ENCODE results near the gene ZNHIT2. TPM values are rescaled to one million over a fixed set of nuclear protein-coding genes. Genes with fewer than 3 reads are reported as not detected.

Gene ZNHIT2
- total and polyA plus RNA-seq, 2 of the 13 experiments (the other 11 are each of a cell fraction or from before 2014, with no cell fraction given) = 1.1 to 6.5 TPM

DNA sequence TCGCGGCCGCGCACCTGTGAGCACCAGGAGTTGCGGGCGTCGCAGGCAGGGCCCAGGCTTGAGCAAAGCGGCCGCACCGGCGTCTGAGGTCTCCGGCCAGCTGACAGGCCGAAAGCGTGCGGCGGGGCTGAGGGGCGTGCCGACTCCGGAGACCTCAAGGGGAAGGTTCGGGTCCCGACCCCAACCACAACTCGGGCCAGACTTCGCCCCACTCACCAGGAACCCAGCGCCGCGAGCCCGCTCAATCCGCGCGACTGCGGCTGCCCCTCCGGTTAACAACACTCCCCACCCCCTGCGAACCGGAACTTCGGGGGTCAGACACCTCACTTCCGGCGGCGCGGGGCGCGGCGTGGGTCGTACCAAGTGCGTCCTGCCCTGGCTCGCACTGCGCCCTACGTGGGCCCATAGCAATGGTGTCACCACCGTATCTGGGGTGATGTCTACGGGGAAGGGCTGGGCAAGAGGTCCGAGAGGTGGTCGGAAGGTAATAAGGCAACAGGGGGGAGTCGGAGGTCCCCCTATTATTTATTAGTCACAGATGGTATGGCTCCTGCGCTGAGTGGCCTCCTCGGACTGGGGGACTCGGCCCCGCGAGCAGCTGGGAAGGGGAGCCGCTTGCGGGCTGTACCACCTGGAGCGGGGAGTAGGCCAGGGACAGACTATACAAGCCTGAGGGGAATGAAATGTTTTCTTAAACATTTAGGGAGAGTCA is 16.9 kb upstream of the ZNHIT2 start, which contains the start of gene SYVN1 (continued):
- TF ChIP-seq, protein P1, sequence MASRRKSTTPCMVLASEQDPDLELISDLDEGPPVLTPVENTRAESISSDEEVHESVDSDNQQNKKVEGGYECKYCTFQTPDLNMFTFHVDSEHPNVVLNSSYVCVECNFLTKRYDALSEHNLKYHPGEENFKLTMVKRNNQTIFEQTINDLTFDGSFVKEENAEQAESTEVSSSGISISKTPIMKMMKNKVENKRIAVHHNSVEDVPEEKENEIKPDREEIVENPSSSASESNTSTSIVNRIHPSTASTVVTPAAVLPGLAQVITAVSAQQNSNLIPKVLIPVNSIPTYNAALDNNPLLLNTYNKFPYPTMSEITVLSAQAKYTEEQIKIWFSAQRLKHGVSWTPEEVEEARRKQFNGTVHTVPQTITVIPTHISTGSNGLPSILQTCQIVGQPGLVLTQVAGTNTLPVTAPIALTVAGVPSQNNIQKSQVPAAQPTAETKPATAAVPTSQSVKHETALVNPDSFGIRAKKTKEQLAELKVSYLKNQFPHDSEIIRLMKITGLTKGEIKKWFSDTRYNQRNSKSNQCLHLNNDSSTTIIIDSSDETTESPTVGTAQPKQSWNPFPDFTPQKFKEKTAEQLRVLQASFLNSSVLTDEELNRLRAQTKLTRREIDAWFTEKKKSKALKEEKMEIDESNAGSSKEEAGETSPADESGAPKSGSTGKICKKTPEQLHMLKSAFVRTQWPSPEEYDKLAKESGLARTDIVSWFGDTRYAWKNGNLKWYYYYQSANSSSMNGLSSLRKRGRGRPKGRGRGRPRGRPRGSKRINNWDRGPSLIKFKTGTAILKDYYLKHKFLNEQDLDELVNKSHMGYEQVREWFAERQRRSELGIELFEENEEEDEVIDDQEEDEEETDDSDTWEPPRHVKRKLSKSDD (CRISPR knock-in tag; IDR thresholded peaks at IDR 0.05; ENCODE audit: low read depth) = peak; percentile 61; the same call in 1 of the 2 replicates
- TF ChIP-seq ZNF292 (CRISPR knock-in tag; IDR thresholded peaks at IDR 0.05; ENCODE audit: borderline replicate concordance, low read depth) (no peak), ZNF570 (CRISPR knock-in tag; IDR thresholded peaks at IDR 0.05; ENCODE audit: borderline replicate concordance) (no peak), ATF5 (CRISPR knock-in tag; IDR thresholded peaks at IDR 0.05; ENCODE audit: low read depth) (0 out of 2 replicates have a peak, but pooled peaks have one; percentile 28), ZC3H4 (CRISPR knock-in tag; IDR thresholded peaks at IDR 0.05; ENCODE audit: borderline replicate concordance) (no peak), PCBP1 (IDR thresholded peaks at IDR 0.05; ENCODE audit: borderline replicate concordance, low read depth, low read length) (0 out of 2 replicates have a peak, but pooled peaks have one; percentile 24), ZNF503 (CRISPR knock-in tag; IDR thresholded peaks at IDR 0.05) (peak; percentile 16; the same call in 1 of the 2 replicates), ZMYM3 (CRISPR knock-in tag; IDR thresholded peaks at IDR 0.05) (0 out of 2 replicates have a peak, but pooled peaks have one; percentile 16), CBX2 (IDR thresholded peaks at IDR 0.05; ENCODE audit: low read depth, low read length) (no peak), CBX2 (CRISPR knock-in tag; IDR thresholded peaks at IDR 0.05; ENCODE audit: low read depth) (no peak), ARNTL (CRISPR knock-in tag; IDR thresholded peaks at IDR 0.05) (peak; percentile 51; the same call in 1 of the 2 replicates), TCF7L2 (IDR thresholded peaks at IDR 0.05; ENCODE audit: low read depth, low read length) (no peak), POGZ (CRISPR knock-in tag; IDR thresholded peaks at IDR 0.05) (peak; percentile 67; the same call in 1 of the 2 replicates), DR1 (CRISPR knock-in tag; IDR thresholded peaks at IDR 0.05) (peak; percentile 74), RBAK (CRISPR knock-in tag; IDR thresholded peaks at IDR 0.05) (no peak), HNRNPLL (IDR thresholded peaks at IDR 0.05; ENCODE audit: low read depth, low read length, poor library complexity, severe bottlenecking) (no peak), FIP1L1 (IDR thresholded peaks at IDR 0.05; ENCODE audit: borderline replicate concordance, insufficient read depth, low read depth, low read length) (no peak), ZNF761 (CRISPR knock-in tag; conservative IDR thresholded peaks at IDR 0.05) (no peak; the same call in 1 of the 2 replicates)
- TF ChIP-seq, protein P2, sequence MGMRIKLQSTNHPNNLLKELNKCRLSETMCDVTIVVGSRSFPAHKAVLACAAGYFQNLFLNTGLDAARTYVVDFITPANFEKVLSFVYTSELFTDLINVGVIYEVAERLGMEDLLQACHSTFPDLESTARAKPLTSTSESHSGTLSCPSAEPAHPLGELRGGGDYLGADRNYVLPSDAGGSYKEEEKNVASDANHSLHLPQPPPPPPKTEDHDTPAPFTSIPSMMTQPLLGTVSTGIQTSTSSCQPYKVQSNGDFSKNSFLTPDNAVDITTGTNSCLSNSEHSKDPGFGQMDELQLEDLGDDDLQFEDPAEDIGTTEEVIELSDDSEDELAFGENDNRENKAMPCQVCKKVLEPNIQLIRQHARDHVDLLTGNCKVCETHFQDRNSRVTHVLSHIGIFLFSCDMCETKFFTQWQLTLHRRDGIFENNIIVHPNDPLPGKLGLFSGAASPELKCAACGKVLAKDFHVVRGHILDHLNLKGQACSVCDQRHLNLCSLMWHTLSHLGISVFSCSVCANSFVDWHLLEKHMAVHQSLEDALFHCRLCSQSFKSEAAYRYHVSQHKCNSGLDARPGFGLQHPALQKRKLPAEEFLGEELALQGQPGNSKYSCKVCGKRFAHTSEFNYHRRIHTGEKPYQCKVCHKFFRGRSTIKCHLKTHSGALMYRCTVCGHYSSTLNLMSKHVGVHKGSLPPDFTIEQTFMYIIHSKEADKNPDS (CRISPR knock-in tag; IDR thresholded peaks at IDR 0.05) = no peak
